HG02610 (cell line): Measurements from ENCODE around the gene FOXP4.
A peak's percentile ranks its signal among the peaks of the same experiment; 100 is the strongest.

Experiments
- ATAC-seq: cut with Tn5 transposase; IDR thresholded peaks from one replicate; pipeline ENCODE4 v1.9.1; 2021; ENCODE audit warnings: mild to moderate bottlenecking, moderate library complexity; ENCODE audit not compliant: unreplicated experiment

Gene FOXP4

GRCh38 chr6:41582540-41582939 lies 36.4 kb downstream of the FOXP4 start:
- no peak for ATAC-seq

- no peak for ATAC-seq
Observed at GRCh38 chr6:41583565-41583964, 37.4 kb downstream of the FOXP4 start.

GRCh38 chr6:41584205-41584604 lies 38.0 kb downstream of the FOXP4 start:
- ATAC-seq, result no peak

GRCh38 chr6:41584668-41585205 lies 38.6 kb downstream of the FOXP4 start:
- no peak for ATAC-seq

GRCh38 chr6:41585605-41586004 lies 39.4 kb downstream of the FOXP4 start:
- no peak for ATAC-seq

- ATAC-seq, result no peak
Observed at GRCh38 chr6:41586252-41587007, 40.2 kb downstream of the FOXP4 start.

- no peak for ATAC-seq
Observed at GRCh38 chr6:41587131-41587879, 41.1 kb downstream of the FOXP4 start.

- ATAC-seq, result no peak
Observed at GRCh38 chr6:41588111-41588510, 41.9 kb downstream of the FOXP4 start.

GRCh38 chr6:41589223-41589622 lies 43.0 kb downstream of the FOXP4 start:
- no peak for ATAC-seq

GRCh38 chr6:41589636-41590622 lies 43.7 kb downstream of the FOXP4 start:
- ATAC-seq, result no peak

- no peak for ATAC-seq
Observed at GRCh38 chr6:41591122-41591521, 44.9 kb downstream of the FOXP4 start.

- ATAC-seq, result peak; percentile 42
Observed at GRCh38 chr6:41591859-41592502, 45.8 kb downstream of the FOXP4 start.

- no peak for ATAC-seq
Observed at GRCh38 chr6:41593406-41593805, 47.2 kb downstream of the FOXP4 start.

- ATAC-seq, result no peak
Observed at GRCh38 chr6:41593839-41594238, 47.7 kb downstream of the FOXP4 start.

GRCh38 chr6:41594326-41594725 lies 48.1 kb downstream of the FOXP4 start:
- ATAC-seq, result no peak

- no peak for ATAC-seq
Observed at GRCh38 chr6:41594766-41595165, 48.6 kb downstream of the FOXP4 start.

- ATAC-seq, result no peak
Observed at GRCh38 chr6:41595166-41595565, 49.0 kb downstream of the FOXP4 start.

- ATAC-seq, result no peak
Observed at GRCh38 chr6:41596096-41596685, 50.0 kb downstream of the FOXP4 start.

GRCh38 chr6:41596807-41597206 lies 50.6 kb downstream of the FOXP4 start:
- ATAC-seq, result no peak
